NCI-H146 (cell line): Measurements from ENCODE around the gene PDK3.

Experiments
- DNase-seq: peaks from one replicate; lab custom pipeline; 2025; lab: John Stamatoyannopoulos, UW

PDK3 gene

GRCh38 chrX:24464836-24465531 lies at the start of gene PDK3:
Gene PDK3 (plus strand): TSS chrX:24465286. CDS start chrX:24465456, 170 bp downstream.
- DNase-seq, result peak; percentile 90

- DNase-seq, result no peak
Measured at GRCh38 chrX:24415921-24416320, 49.2 kb upstream of the PDK3 start.

- DNase-seq, result no peak
Measured at GRCh38 chrX:24423960-24424359, 41.1 kb upstream of the PDK3 start.

- no peak for DNase-seq
Measured at GRCh38 chrX:24424948-24425347, 40.1 kb upstream of the PDK3 start.

GRCh38 chrX:24425806-24426205 lies 39.3 kb upstream of the PDK3 start:
- no peak for DNase-seq

- DNase-seq, result no peak
Measured at GRCh38 chrX:24426340-24426913, 38.7 kb upstream of the PDK3 start.

GRCh38 chrX:24426921-24427746 lies 38.0 kb upstream of the PDK3 start:
- no peak for DNase-seq

GRCh38 chrX:24427747-24428019 lies 37.4 kb upstream of the PDK3 start:
- no peak for DNase-seq

GRCh38 chrX:24428516-24428915 lies 36.6 kb upstream of the PDK3 start:
- DNase-seq, result no peak

GRCh38 chrX:24435060-24435459 lies 30.0 kb upstream of the PDK3 start:
- no peak for DNase-seq

GRCh38 chrX:24443918-24444317 lies 21.2 kb upstream of the PDK3 start:
- DNase-seq, result no peak

- no peak for DNase-seq
Measured at GRCh38 chrX:24444645-24445044, 20.4 kb upstream of the PDK3 start.

- DNase-seq, result no peak
Measured at GRCh38 chrX:24448762-24449250, 16.3 kb upstream of the PDK3 start.

- no peak for DNase-seq
Measured at GRCh38 chrX:24463077-24463476, 2.0 kb upstream of the PDK3 start.

- no peak for DNase-seq
Measured at GRCh38 chrX:24464498-24464835, 619 bp upstream of the PDK3 start.

- no peak for DNase-seq
Measured at GRCh38 chrX:24465532-24465865, 413 bp downstream of the PDK3 start.

GRCh38 chrX:24466025-24466424 lies 939 bp downstream of the PDK3 start:
- DNase-seq, result no peak

- DNase-seq, result no peak
Measured at GRCh38 chrX:24468245-24468644, 3.2 kb downstream of the PDK3 start.

GRCh38 chrX:24471808-24472207 lies 6.7 kb downstream of the PDK3 start:
- DNase-seq, result no peak

GRCh38 chrX:24475480-24475879 lies 10.4 kb downstream of the PDK3 start:
- DNase-seq, result no peak

GRCh38 chrX:24478509-24478908 lies 13.4 kb downstream of the PDK3 start:
- DNase-seq, result no peak

- DNase-seq, result no peak
Measured at GRCh38 chrX:24479924-24480323, 14.8 kb downstream of the PDK3 start.

GRCh38 chrX:24480400-24480865 lies 15.3 kb downstream of the PDK3 start:
- DNase-seq, result no peak
